ENCODE measurements around the gene PEA15. TPM values are rescaled to one million over a fixed set of nuclear protein-coding genes. Genes with fewer than 3 reads are reported as not detected.

Gene PEA15
- total and polyA plus RNA-seq, 10 of the 15 experiments (the other 5 are each of a cell fraction or from before 2014, with no cell fraction given), result 15.1 to 269 (median 65.6) TPM

GRCh38 chr1:160221089-160221488 lies 15.9 kb downstream of the PEA15 start:
- Histone ChIP-seq H3K4me1 (ENCODE audit: control insufficient read depth, insufficient read depth, low read length) (no peaks in the 10 kb centered on the region), H4K20me1 (ENCODE audit: control insufficient read depth, insufficient read depth) (no peaks in the 10 kb centered on the region), H3K27me3 (replicated peaks in 1 of 2; ENCODE audit: control insufficient read depth in 2 of 2, insufficient read depth in 2 of 2, low read length in 1 of 2) (no peaks in the 10 kb centered on the region), H3K4me2 (ENCODE audit: control insufficient read depth, insufficient read depth) (no peak overlapping the region), H3K79me2 (ENCODE audit: control insufficient read depth, insufficient read depth, low read length) (no peaks in the 10 kb centered on the region), H3K36me3 (ENCODE audit: control insufficient read depth in 2 of 2, insufficient read depth in 2 of 2, low read length in 1 of 2) (peaks cover 30 to 33% of the 10 kb centered on the region in 2 experiments), H3K27ac (ENCODE audit: control insufficient read depth, insufficient read depth) (no peak overlapping the region), H3K9me3 (replicated peaks; ENCODE audit: control insufficient read depth, insufficient read depth, low read length) (no peaks in the 10 kb centered on the region), H2AFZ (ENCODE audit: control insufficient read depth, low read depth, low read length) (no peak overlapping the region), H3K9ac (ENCODE audit: control insufficient read depth, insufficient read depth, low read length) (no peak overlapping the region), H3K4me3 (no peak overlapping the region)
- ATAC-seq, result no peak
- DNase-seq (ENCODE audit: low read depth, low spot score), result no peak
- ChIA-PET CTCF (interaction anchor here (0.8 to 6.7 kb wide), 12 partner anchors 8 to 171 kb away, joined by 5 to 82 read pairs (median 12); partner anchors contain the start of gene CASQ1), RAD21 (ENCODE audit: unreplicated experiment) (interaction anchor here (2.6 to 4.0 kb wide), 3 partner anchors 25 to 31 kb away, joined by 11 to 35 read pairs (median 20); no protein-coding TSS in a partner anchor), SMC1A (ENCODE audit: uncharacterized antibody, unreplicated experiment) (interaction anchor here (1.0 to 4.9 kb wide), 12 partner anchors 8 to 120 kb away, joined by 3 to 51 read pairs (median 5); partner anchors contain the start of gene CASQ1), POLR2A (interaction anchor here (1.4 kb wide), 1 partner anchor 10 kb away, joined by 3 read pairs; no protein-coding TSS in a partner anchor)
- FAIRE-seq, result no peak
- in situ Hi-C loops (cut with MboI), result no loop called here
- intact Hi-C loops (cut with micrococcal nuclease; ENCODE audit: unreplicated experiment), result no loop called here
- no TSS peak for BruUV-seq (replicated peaks)
- TF ChIP-seq HDGF (IDR thresholded peaks at IDR 0.05) (no peak), CEBPZ (IDR thresholded peaks at IDR 0.05; ENCODE audit: low read depth, low read length) (no peak), RELA (IDR thresholded peaks at IDR 0.05; ENCODE audit: borderline replicate concordance, partially characterized antibody) (no peak), POLR2AphosphoS5 (IDR thresholded peaks at IDR 0.05; ENCODE audit: low read length) (no peak), NKRF (conservative IDR thresholded peaks at IDR 0.05) (no peak), KDM1A (IDR thresholded peaks at IDR 0.05; ENCODE audit: borderline replicate concordance) (no peak), BHLHE40 (IDR thresholded peaks at IDR 0.05; ENCODE audit: borderline replicate concordance in 1 of 2, low read depth in 2 of 2, low read length in 1 of 2) (no peak), MYC (IDR thresholded peaks at IDR 0.05; ENCODE audit: insufficient read depth, insufficient read length, insufficient replicate concordance, low read length, severe bottlenecking) (no peak), EP300 (IDR thresholded peaks at IDR 0.05; ENCODE audit: borderline replicate concordance in 1 of 2, control insufficient read depth in 1 of 2, low read depth in 2 of 2, low read length in 2 of 2) (no peak), SREBF2 (IDR thresholded peaks at IDR 0.05; ENCODE audit: low read length) (no peak), CREB1 (IDR thresholded peaks at IDR 0.05; ENCODE audit: low read depth) (no peak), MTA3 (IDR thresholded peaks at IDR 0.05; ENCODE audit: borderline replicate concordance, low read length) (no peak), EZH2 (IDR thresholded peaks at IDR 0.05; ENCODE audit: borderline replicate concordance, control insufficient read depth, low read depth, low read length) (no peak), SRF (IDR thresholded peaks at IDR 0.05; ENCODE audit: low read depth in 2 of 2, low read length in 2 of 2) (no peak), RELB (IDR thresholded peaks at IDR 0.05; ENCODE audit: low read depth) (no peak), GABPA (IDR thresholded peaks at IDR 0.05; ENCODE audit: low read depth) (no peak), STAT1 (conservative IDR thresholded peaks at IDR 0.05) (no peak), EGR1 (IDR thresholded peaks at IDR 0.05; ENCODE audit: borderline replicate concordance in 1 of 2, low read depth in 2 of 2, low read length in 2 of 2) (no peak)

Measured in GM12878 (cell line).